Stimulated activated CD4-positive, alpha-beta T cell treated with anti-CD3 and anti-CD28 coated beads, TNF-alpha, amount 100 ng/mL, for 48 hours (primary cell): Measurements from ENCODE around the gene NEDD9.

Experiments used
- DNase-seq, 3 donors: peaks; one replicate each; pipeline ENCODE4 v3.0.0-alpha.2; 2020; ENCODE audit warnings: low read depth in 3 of 3

The NEDD9 gene

GRCh38 chr6:11218538-11219399, 13.7 kb downstream of the NEDD9 start:
- no peak for DNase-seq

- DNase-seq: no peak
Observed at GRCh38 chr6:11218102-11218442, 14.4 kb downstream of the NEDD9 start.

- no peak for DNase-seq
Observed at GRCh38 chr6:11217360-11218101, 14.9 kb downstream of the NEDD9 start.

- DNase-seq: no peak
Observed at GRCh38 chr6:11215773-11216172, 16.7 kb downstream of the NEDD9 start.

- no peak for DNase-seq
Observed at GRCh38 chr6:11214901-11215300, 17.6 kb downstream of the NEDD9 start.

- DNase-seq: no peak
Observed at GRCh38 chr6:11214084-11214833, 18.2 kb downstream of the NEDD9 start.

- DNase-seq: no peak
Observed at GRCh38 chr6:11213422-11214021, 18.9 kb downstream of the NEDD9 start.

GRCh38 chr6:11212664-11213063, 19.8 kb downstream of the NEDD9 start:
- DNase-seq: no peak

- DNase-seq: no peak
Observed at GRCh38 chr6:11211254-11211653, 21.2 kb downstream of the NEDD9 start.

- DNase-seq: no peak
Observed at GRCh38 chr6:11210386-11211138, 21.9 kb downstream of the NEDD9 start.

- no peak for DNase-seq
Observed at GRCh38 chr6:11209906-11210305, 22.6 kb downstream of the NEDD9 start.

GRCh38 chr6:11209369-11209768, 23.1 kb downstream of the NEDD9 start:
- DNase-seq: no peak

GRCh38 chr6:11208854-11209253, 23.6 kb downstream of the NEDD9 start:
- DNase-seq: no peak

- no peak for DNase-seq
Observed at GRCh38 chr6:11208267-11208666, 24.2 kb downstream of the NEDD9 start.

GRCh38 chr6:11207199-11207968, 25.1 kb downstream of the NEDD9 start:
- DNase-seq: no peak

- DNase-seq: no peak
Observed at GRCh38 chr6:11206576-11206975, 25.9 kb downstream of the NEDD9 start.

GRCh38 chr6:11204794-11205366, 27.6 kb downstream of the NEDD9 start:
- no peak for DNase-seq

GRCh38 chr6:11204005-11204399, 28.5 kb downstream of the NEDD9 start:
- DNase-seq: no peak

GRCh38 chr6:11203306-11204004, 29.0 kb downstream of the NEDD9 start:
- no peak for DNase-seq
